K562 (cell line): ENCODE measurements around the gene MYL4. TPM values are rescaled to one million over a fixed set of nuclear protein-coding genes. Genes with fewer than 3 reads are reported as not detected.
A peak's percentile ranks its signal among the peaks of the same experiment; 100 is the strongest.

Experiments used
- DNMT1 ChIP-seq: fragments of 450-650 bp; IDR thresholded peaks from 2 replicates; pipeline ENCODE4 v1.6.1; 2016; ENCODE audit warnings: antibody characterized with exemption, mild to moderate bottlenecking
- FOXA1 ChIP-seq: fragments of 450-650 bp; IDR thresholded peaks from 2 replicates; pipeline ENCODE4 v1.6.1; 2016; ENCODE audit warnings: mild to moderate bottlenecking, borderline replicate concordance
- FOXJ3 ChIP-seq: sonication (generic); formaldehyde crosslinking; IDR thresholded peaks from 2 replicates; pipeline ENCODE4 v1.4.0; 2020; ENCODE audit warnings: mild to moderate bottlenecking, missing genetic modification reagents
- GATAD2B ChIP-seq: fragments of 450-650 bp; IDR thresholded peaks from 2 replicates; pipeline ENCODE4 v1.6.1; 2017; ENCODE audit warnings: mild to moderate bottlenecking, borderline replicate concordance
- HNRNPUL1 ChIP-seq: fragments of 200-400 bp; formaldehyde crosslinking; IDR thresholded peaks from 2 replicates; pipeline ENCODE4 v1.6.1; 2017; ENCODE audit warnings: low read length
- NR4A1 ChIP-seq, 2 experiments: fragments of 250-450 bp in 1 of 2; fragments of 450-650 bp in 1 of 2; sonication (Bioruptor Pico) in 1 of 2; IDR thresholded peaks; 2 replicates each; pipeline versions ENCODE4 v1.4.0 to v1.6.1; 2016 to 2020; ENCODE audit warnings: mild to moderate bottlenecking in 2 of 2, missing compliant biosample characterization in 1 of 2, missing genetic modification characterization in 1 of 2, moderate library complexity in 1 of 2
- PHF21A ChIP-seq: fragments of 450-650 bp; IDR thresholded peaks from 2 replicates; pipeline ENCODE4 v1.6.1; 2017; ENCODE audit warnings: low read depth, borderline replicate concordance
- THRAP3 ChIP-seq: fragments of 450-650 bp; IDR thresholded peaks from 2 replicates; pipeline ENCODE4 v1.6.1; 2016; ENCODE audit warnings: mild to moderate bottlenecking, inconsistent platforms, borderline replicate concordance
- ZKSCAN1 ChIP-seq: fragments of 150-350 bp; IDR thresholded peaks from 2 replicates; pipeline ENCODE4 v1.6.1; 2016; ENCODE audit warnings: low read depth, low read length
- ZNF282 ChIP-seq: sonication (generic); formaldehyde crosslinking; IDR thresholded peaks from 2 replicates; pipeline ENCODE4 v1.8.1; 2023; ENCODE audit warnings: missing genetic modification reagents
- ZNF311 ChIP-seq: fragments of 250-450 bp; sonication (Bioruptor Pico); IDR thresholded peaks from 2 replicates; pipeline ENCODE4 v1.4.0; 2020; ENCODE audit warnings: mild to moderate bottlenecking, moderate library complexity
- ZNF316 ChIP-seq: fragments of 450-650 bp; IDR thresholded peaks from 2 replicates; pipeline ENCODE4 v1.6.1; 2016
- ZNF699 ChIP-seq: fragments of 250-450 bp; sonication (Bioruptor Pico); IDR thresholded peaks from 2 replicates; pipeline ENCODE4 v1.8.0; 2021; ENCODE audit warnings: mild to moderate bottlenecking, moderate library complexity; ENCODE audit not compliant: insufficient replicate concordance
- ZNF717 ChIP-seq: fragments of 250-450 bp; sonication (Bioruptor Pico); IDR thresholded peaks from 2 replicates; pipeline ENCODE4 v1.5.0; 2021
- polyA plus RNA-seq, 8 experiments: library from polyadenylated mRNA; depleted of rRNA in 4 of 8; stranded (reverse) in 5 of 8; unstranded in 3 of 8; fragments of >200 nt; fragmentation: Nextera tagmentation in 2 of 8; fragmentation: Illumina TruSeq in 1 of 8; extraction: Ambion mirVana in 2 of 8; extraction: Trizol in 1 of 8; gene quantifications; 2 replicates each; pipeline versions ENCODE4 v1.2.1 to v1.2.3, GENCODE V29; 2011 to 2014; ENCODE audit warnings: inconsistent platforms in 1 of 8, missing spikeins in 1 of 8
- total RNA-seq, 7 experiments: library from RNA; depleted of rRNA in 6 of 7; stranded (reverse); fragments of >200 nt in 6 of 7; fragmentation: Illumina TruSeq in 2 of 7; extraction: Trizol in 2 of 7; gene quantifications; 2 replicates each; pipeline versions ENCODE4 v1.2.1 to v1.2.3, GENCODE V29; 2011 to 2021; ENCODE audit warnings: low replicate concordance in 1 of 7
- TF ChIP-seq, protein P1 (sequence below): sonication (generic); formaldehyde crosslinking; IDR thresholded peaks from 2 replicates; pipeline ENCODE4 v1.8.1; 2023; ENCODE audit warnings: mild to moderate bottlenecking, missing genetic modification reagents
- TF ChIP-seq, protein P2 (sequence below): sonication (generic); formaldehyde crosslinking; IDR thresholded peaks from 2 replicates; pipeline ENCODE4 v1.8.0; 2023; ENCODE audit warnings: missing genetic modification reagents, mild to moderate bottlenecking, borderline replicate concordance
- TF ChIP-seq, protein P3 (sequence below), 2 experiments: fragments of 200-800 bp in 1 of 2; sonication (Bioruptor generic) in 1 of 2; sonication (generic) in 1 of 2; formaldehyde crosslinking in 1 of 2; IDR thresholded peaks in 1 of 2; conservative IDR thresholded peaks in 1 of 2; 2 replicates each; pipeline versions ENCODE4 v1.5.0 to v1.6.1; 2016 to 2020; ENCODE audit warnings: missing compliant biosample characterization in 1 of 2, missing genetic modification characterization in 1 of 2, missing genetic modification reagents in 1 of 2
- TF ChIP-seq, protein P4 (sequence below): fragments of 450-650 bp; formaldehyde crosslinking; IDR thresholded peaks from 2 replicates; pipeline ENCODE4 v1.4.0; 2020; ENCODE audit warnings: mild to moderate bottlenecking, mixed read lengths

The MYL4 gene
- total and polyA plus RNA-seq, 9 of the 15 experiments (the other 6 are each of a cell fraction or from before 2014, with no cell fraction given): 117 to 423 (median 221) TPM

DNA sequence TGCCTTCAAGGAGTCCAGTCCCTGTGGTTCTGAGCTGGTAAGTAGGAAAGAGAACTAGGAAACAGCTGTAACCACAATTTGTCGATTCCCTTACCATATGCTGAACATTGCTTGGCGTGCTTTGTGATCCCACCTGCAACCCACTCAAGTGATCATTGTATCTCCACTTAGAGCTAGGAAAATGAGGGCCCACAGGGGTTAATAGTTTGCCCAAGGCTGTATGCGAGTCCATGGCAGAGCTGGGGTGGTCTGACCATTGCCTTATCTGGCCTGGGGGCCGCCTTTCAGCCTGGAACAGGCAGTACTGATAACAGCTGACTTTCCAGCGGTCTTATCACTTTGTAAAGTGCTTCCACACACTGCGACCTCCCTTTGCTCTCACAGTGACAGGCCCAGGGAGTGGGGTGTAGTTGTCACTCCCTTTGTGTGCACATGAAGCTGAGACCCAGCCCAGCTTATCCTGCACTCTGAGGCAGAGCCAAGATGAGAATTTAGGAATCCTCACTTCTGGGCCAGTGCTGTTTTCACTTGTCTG lies 9.8 kb downstream of the MYL4 start (continued):
- TF ChIP-seq, protein P1, sequence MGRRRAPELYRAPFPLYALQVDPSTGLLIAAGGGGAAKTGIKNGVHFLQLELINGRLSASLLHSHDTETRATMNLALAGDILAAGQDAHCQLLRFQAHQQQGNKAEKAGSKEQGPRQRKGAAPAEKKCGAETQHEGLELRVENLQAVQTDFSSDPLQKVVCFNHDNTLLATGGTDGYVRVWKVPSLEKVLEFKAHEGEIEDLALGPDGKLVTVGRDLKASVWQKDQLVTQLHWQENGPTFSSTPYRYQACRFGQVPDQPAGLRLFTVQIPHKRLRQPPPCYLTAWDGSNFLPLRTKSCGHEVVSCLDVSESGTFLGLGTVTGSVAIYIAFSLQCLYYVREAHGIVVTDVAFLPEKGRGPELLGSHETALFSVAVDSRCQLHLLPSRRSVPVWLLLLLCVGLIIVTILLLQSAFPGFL (CRISPR knock-in tag): no peak
- 0 out of 2 replicates have a peak, but pooled peaks have one; percentile 27 for TF ChIP-seq NR4A1 (CRISPR knock-in tag; IDR thresholded peaks at IDR 0.05)
- TF ChIP-seq NR4A1 (tag; IDR thresholded peaks at IDR 0.05): peak; percentile 92
- TF ChIP-seq PHF21A: no peak
- TF ChIP-seq ZNF311: peak; percentile 40; the same call in 1 of the 2 replicates
- TF ChIP-seq ZNF282 (CRISPR knock-in tag): no peak
- peak; percentile 91; the same call in 1 of the 2 replicates for TF ChIP-seq GATAD2B
- TF ChIP-seq, protein P2, sequence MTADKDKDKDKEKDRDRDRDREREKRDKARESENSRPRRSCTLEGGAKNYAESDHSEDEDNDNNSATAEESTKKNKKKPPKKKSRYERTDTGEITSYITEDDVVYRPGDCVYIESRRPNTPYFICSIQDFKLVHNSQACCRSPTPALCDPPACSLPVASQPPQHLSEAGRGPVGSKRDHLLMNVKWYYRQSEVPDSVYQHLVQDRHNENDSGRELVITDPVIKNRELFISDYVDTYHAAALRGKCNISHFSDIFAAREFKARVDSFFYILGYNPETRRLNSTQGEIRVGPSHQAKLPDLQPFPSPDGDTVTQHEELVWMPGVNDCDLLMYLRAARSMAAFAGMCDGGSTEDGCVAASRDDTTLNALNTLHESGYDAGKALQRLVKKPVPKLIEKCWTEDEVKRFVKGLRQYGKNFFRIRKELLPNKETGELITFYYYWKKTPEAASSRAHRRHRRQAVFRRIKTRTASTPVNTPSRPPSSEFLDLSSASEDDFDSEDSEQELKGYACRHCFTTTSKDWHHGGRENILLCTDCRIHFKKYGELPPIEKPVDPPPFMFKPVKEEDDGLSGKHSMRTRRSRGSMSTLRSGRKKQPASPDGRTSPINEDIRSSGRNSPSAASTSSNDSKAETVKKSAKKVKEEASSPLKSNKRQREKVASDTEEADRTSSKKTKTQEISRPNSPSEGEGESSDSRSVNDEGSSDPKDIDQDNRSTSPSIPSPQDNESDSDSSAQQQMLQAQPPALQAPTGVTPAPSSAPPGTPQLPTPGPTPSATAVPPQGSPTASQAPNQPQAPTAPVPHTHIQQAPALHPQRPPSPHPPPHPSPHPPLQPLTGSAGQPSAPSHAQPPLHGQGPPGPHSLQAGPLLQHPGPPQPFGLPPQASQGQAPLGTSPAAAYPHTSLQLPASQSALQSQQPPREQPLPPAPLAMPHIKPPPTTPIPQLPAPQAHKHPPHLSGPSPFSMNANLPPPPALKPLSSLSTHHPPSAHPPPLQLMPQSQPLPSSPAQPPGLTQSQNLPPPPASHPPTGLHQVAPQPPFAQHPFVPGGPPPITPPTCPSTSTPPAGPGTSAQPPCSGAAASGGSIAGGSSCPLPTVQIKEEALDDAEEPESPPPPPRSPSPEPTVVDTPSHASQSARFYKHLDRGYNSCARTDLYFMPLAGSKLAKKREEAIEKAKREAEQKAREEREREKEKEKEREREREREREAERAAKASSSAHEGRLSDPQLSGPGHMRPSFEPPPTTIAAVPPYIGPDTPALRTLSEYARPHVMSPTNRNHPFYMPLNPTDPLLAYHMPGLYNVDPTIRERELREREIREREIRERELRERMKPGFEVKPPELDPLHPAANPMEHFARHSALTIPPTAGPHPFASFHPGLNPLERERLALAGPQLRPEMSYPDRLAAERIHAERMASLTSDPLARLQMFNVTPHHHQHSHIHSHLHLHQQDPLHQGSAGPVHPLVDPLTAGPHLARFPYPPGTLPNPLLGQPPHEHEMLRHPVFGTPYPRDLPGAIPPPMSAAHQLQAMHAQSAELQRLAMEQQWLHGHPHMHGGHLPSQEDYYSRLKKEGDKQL (CRISPR knock-in tag): no peak
- no peak for TF ChIP-seq FOXJ3 (CRISPR knock-in tag)
- no peak for TF ChIP-seq ZNF717 (CRISPR knock-in tag)
- TF ChIP-seq, protein P3, sequence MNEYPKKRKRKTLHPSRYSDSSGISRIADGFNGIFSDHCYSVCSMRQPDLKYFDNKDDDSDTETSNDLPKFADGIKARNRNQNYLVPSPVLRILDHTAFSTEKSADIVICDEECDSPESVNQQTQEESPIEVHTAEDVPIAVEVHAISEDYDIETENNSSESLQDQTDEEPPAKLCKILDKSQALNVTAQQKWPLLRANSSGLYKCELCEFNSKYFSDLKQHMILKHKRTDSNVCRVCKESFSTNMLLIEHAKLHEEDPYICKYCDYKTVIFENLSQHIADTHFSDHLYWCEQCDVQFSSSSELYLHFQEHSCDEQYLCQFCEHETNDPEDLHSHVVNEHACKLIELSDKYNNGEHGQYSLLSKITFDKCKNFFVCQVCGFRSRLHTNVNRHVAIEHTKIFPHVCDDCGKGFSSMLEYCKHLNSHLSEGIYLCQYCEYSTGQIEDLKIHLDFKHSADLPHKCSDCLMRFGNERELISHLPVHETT (CRISPR knock-in tag; conservative IDR thresholded peaks at IDR 0.05 in 1 of 2, IDR thresholded peaks at IDR 0.05 in 1 of 2): peak in 1 of 2 experiments; percentile 81; a peak in 1 of 4 replicates
- TF ChIP-seq, protein P4, sequence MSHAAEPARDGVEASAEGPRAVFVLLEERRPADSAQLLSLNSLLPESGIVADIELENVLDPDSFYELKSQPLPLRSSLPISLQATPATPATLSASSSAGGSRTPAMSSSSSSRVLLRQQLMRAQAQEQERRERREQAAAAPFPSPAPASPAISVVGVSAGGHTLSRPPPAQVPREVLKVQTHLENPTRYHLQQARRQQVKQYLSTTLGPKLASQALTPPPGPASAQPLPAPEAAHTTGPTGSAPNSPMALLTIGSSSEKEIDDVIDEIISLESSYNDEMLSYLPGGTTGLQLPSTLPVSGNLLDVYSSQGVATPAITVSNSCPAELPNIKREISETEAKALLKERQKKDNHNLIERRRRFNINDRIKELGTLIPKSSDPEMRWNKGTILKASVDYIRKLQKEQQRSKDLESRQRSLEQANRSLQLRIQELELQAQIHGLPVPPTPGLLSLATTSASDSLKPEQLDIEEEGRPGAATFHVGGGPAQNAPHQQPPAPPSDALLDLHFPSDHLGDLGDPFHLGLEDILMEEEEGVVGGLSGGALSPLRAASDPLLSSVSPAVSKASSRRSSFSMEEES (CRISPR knock-in tag): no peak
- TF ChIP-seq ZNF699 (CRISPR knock-in tag): no peak
- TF ChIP-seq HNRNPUL1: no peak
- TF ChIP-seq THRAP3: no peak
- 0 out of 2 replicates have a peak, but pooled peaks have one; percentile 42 for TF ChIP-seq ZKSCAN1
- TF ChIP-seq DNMT1: no peak
- TF ChIP-seq FOXA1: no peak
- no peak for TF ChIP-seq ZNF316
